Activated CD4-positive, CD25-positive, alpha-beta regulatory T cell treated with anti-CD3 and anti-CD28 coated beads, Interleukin-2, amount 50 U/mL, for 16 hours (primary cell): ENCODE measurements around the gene DNAJB12.
"Not testable (repeated sequence)": the region's sequence is repeated elsewhere in the genome, so short reads cannot be mapped to it uniquely, and the experiment has no call there.

Source experiments
- DNase-seq: peaks from one replicate; pipeline ENCODE4 v3.0.0-alpha.2; 2020; ENCODE audit warnings: low read depth, low spot score

Gene DNAJB12

DNA sequence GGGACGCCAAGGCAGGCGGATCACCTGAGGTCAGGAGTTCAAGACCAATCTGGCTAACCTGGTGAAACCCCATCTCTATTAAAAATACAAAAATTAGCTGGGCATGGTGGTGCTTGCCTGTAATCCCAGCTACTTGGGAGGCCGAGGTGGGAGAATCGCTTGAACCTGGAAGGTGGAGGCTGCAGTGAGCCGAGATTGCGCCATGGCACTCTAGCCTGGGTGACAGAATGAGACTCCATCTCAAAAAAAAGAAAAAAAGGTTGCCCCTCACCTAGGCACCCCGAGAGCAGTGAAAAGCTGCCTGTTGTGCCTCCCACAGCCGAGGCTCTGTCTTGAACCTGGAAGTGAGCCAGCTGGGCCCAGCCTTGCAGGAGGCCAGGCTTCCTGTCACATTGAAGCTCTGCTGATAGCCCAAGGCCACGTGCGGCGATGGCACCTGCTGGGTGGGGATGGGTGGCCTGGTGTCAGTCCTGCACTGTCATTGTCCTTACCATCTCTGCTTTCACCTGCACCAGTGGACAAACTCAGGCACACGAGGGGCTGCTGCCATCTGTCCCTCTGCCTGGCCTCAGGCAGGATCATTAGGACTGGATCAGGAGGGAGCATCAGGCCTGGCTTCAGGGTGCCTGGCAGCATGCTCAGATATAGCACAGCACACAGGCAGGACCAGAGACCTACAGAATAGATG, 37.8 kb downstream of the DNAJB12 start:
- DNase-seq, result no peak

DNA sequence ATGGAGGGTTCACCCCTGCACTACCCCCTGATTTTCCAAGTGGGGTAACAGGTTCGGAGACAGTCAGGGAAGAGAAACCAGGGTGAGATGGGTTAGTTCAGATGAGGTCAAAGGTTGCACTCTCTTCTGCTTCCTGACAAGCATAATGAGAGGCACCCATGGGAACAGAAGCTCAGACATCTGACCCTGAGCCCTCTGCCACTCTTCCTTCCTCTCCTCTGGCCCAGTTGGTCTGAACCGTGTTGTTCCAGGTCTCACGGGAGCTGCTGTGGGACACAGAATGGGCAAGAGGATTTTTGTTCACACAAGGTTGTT, 38.4 kb downstream of the DNAJB12 start:
- no peak for DNase-seq

DNA sequence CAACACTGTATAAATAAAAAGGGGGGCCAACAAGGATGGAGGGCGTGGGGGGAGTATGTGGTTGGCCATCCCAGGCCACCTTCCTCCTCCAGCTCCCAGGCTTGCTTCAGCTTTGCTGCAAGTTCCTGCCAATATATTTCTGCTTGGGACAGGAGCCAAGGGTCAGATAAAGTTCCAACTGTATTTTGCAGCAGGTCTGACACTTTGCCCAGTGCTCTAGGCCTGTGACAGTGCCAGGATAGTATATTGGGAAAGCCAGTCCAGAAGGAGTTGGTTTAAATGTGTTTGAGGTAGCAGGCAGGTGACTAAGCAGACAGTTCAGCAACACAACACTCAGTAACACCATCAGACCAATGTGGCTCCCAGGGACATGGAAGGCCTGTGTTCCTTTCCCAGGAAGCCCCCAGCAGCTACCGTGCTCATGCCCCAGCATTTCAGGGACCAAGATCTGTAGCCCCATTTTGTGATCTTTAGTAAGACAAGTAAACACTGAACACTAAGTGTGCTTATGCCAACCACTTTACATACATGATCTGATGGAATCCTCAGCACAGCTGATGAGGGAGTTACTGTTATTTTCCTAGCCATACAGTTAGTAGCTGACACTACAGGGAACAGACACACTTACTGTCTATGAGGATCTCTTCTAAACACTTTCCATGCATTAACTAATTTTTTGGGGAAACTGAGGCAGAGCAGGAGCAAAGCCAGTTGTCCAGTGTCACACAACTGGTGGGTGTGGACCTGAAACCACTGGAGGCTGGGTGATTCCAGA, 38.9 kb downstream of the DNAJB12 start:
- no peak for DNase-seq

DNA sequence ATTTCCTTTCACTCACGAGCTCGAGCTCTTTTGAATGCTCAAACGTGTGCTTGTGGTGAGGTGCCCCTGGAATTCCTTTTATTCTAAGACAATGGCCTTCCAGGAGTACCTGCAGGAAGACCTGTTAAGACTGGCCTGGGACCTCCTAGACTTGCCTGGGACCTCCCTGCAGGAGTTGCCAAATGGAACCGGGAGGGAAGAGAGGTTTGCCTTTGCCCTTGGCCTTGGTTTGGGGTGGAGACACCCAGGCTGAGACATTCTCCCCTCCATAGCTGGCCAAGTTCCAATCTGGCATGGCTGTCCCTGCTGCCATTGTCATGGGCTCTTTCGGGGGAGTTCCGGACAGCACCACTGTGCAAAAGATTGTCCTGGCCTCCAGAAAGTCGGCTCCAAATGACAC, 39.7 kb downstream of the DNAJB12 start:
- DNase-seq, result no peak

DNA sequence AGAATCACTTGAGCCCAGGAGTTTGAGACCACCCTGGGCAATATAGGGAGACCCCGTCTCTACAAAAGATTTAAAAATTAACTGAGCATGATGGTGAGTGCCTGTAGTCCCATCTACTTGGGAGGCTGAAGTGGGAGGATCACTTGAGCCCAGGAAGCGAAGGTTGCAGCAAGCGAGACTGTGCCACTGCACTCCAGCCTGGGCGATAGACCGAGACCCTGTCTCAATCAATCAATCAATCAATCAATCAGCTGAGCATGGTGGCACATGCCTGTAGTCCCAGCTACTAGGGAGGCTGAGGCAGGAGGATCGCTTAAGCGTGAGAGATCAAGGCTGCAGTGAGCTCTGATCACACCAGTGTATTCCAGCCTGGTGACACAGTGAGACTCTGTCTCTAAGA, 40.5 kb downstream of the DNAJB12 start:
- DNase-seq, result no peak

DNA sequence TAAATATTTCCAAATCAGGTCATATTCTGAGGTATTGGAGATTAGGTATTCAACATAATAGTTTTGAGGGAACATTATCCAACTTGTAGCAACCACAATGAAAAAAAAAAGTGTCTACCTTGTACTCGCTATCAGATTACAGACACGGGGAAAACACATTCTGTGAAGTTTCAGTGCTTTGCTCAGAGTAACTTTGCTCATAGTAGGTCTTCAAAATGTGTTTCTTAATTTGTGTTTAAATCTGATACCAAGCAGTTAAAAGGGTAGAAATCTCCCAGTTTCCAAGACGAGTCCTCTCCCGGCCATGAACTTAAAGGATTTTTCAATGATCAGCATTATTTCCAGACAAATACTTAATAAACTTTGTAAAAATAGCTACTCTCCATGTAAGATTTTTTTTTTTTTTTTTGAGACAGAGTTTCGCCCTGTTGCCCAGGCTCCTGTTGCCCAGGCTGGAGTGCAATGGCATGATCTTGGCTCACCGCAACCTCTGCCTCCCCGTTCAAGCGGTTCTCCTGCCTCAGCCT, 41.8 kb downstream of the DNAJB12 start:
- no peak for DNase-seq

DNA sequence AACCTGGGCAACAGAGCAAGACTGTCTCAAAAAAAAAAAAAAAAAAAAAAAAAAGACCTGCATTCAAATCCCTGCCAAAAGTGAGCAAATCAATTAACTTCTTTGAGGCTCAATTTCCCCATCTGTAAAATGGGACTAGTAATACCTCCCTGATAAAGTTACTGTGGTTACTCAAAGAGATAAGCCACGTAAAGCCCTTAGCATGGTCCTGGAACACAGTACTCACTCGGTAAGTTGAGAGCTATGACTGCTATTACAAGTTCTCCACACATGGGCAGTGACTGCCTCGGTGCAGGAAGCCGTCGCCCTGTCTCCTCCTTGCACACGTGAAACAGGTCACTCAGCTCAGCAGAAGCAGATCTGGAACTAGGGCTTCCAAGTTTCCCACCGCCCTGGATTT, 43.1 kb downstream of the DNAJB12 start:
- DNase-seq, result no peak

DNA sequence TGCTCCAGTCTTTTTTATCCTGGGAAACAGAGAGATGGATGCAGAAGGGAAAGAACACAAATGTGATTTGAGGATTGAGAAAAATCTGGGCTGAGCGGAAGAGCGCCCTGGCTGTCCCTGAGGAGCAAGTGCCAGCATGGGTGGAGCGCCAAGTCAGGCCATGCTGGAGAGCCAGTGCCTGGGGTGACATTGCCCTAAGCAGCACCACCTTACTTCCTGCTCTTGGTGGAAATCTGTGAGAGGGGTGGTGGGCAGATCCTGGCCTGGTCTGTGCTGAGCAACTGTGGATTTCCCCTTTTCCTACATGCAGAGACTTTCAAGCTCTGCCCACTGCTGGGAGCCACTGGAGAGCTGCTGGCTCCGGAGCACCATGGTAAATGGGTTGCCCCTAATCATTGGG, 44.1 kb downstream of the DNAJB12 start:
- DNase-seq, result no peak

DNA sequence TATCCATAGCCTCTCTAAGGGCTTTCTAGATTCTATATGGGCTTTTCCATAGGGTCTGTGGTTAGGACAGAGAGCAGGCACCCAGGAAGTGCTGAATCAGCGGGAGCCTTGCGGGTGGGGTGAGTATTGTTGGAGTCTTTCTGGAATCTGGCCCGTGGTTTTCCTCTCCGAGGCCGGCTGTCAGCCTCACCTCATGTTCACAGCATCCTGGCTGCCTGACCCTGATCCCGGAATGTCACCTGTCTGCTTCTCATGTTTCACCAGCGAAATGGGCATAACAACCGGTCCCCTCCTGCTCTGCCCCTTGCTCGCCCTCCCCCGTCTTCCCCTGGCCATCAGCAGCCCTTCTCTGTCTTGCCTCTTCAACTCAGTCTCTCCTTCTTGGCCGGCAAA, 44.5 kb downstream of the DNAJB12 start:
- DNase-seq, result no peak

DNA sequence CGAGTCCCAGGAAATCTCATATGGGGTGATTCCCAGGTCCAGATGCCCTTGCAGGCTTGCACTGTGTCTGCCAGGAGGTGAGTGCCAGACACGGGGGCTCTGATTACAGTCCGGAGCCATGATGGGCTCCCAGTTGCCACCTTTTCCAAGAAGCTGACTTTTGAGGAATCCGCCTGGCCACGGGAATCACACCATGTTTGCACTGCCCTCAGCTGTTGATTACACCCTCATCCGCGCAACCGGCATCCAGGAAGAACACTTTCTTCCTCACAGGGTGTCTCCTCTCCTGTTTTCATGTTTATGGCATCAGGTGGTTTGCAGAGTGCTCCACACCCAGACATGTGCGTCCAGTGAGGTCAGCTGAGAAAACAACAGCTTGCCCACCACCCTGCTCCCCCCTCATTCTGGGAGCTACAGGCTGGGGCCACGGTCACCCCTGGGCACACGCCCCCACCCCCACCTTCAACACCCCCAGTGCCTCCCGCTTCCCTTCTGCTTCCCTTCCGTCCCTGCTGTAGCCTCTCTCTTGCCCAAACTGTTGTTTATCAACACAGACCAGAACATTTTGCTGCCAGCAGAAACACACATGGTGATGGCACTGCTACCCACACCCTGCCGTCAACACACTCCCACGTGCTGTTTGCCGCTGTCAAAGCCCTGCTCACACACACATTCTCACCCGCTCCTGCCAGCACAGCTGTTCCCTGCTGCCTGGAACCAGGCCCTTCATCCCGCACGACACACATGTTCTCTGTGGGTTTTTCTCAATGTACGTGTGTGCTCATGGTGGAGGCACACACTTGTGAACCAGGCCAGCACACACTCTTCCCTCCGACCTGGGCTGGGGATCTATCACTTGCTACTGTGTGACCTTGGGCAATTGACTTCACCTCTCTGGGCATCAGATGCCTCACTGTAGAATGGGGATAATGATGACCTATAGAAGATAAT, 45.2 kb downstream of the DNAJB12 start:
- DNase-seq, result no peak

DNA sequence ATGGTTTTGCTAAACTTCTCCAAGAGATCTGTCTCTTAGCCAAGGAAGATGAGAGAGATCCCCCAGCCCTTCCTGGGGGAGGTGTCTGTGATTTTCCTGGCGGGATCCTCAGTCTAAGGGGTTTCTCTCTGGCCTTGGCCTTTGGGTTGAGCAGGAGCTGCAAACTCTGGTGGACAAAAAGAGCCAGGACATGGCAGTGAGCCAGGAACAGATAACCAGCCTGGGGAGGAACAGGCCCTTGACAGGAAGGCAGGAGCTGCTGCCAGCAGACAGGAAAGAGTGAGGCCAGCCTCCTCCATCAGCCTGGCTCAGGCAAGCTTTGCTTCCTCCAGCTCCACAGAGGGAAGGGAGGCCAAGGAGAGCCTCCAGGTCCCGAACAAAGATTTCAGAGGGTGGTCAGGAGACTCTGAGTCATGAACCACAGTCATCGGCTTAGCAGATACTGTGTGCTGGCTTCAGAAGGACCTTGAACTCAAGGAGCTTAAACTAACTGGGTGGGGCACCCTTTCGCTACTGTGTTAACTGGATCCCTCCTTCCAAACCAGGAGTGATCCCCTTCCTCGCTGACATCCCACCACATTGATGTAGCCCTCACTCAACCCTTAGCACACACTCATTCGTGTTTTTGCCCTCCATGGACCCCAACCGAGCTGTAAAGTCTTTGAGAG, 46.3 kb downstream of the DNAJB12 start:
- no peak for DNase-seq

DNA sequence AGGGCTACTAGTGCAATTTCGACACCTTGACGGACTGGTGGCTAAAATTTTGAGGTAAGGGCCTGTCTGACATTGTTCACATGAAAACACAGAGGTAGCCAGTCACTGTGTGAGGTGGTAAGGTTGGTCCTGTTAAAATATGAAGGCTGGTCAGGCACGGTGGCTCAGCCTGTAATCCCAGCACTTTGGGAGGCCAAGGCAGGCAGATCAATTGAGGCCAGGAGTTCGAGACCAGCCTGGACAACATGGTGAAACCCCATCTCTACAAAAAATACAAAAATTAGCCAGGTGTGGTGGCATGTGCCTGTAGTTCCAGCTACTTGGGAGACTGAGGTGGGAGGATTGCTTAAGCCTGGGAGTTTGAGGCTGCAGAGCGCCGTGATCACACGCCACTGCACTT, 47.0 kb downstream of the DNAJB12 start:
- not testable (repeated sequence) for DNase-seq

DNA sequence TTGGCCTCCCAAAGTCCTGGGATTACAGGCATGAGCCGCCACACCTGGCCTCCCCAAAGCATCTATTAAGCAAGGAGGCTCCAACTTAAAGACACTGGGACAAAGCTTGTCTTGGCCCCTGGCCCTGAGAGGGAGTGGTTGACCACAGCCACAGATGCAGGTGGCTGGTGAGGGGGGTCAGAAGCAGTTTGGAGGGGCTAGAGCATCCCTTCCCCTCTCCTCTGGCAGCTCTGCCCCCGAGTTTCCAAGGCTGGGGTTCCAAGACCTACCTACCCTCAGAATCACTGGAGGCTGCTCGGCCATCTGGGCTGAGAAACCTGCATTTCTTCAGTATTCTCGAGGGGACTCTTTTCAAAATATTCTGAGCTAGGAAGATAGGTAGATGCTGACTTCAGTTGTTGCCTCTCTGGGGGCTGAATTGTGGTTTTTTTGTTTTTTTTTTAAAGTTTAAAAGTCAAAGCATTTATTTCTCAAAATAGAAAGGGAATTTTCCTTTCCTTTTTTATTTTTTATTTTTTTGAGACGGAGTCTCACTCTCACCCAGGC, 48.4 kb downstream of the DNAJB12 start:
- DNase-seq, result no peak

DNA sequence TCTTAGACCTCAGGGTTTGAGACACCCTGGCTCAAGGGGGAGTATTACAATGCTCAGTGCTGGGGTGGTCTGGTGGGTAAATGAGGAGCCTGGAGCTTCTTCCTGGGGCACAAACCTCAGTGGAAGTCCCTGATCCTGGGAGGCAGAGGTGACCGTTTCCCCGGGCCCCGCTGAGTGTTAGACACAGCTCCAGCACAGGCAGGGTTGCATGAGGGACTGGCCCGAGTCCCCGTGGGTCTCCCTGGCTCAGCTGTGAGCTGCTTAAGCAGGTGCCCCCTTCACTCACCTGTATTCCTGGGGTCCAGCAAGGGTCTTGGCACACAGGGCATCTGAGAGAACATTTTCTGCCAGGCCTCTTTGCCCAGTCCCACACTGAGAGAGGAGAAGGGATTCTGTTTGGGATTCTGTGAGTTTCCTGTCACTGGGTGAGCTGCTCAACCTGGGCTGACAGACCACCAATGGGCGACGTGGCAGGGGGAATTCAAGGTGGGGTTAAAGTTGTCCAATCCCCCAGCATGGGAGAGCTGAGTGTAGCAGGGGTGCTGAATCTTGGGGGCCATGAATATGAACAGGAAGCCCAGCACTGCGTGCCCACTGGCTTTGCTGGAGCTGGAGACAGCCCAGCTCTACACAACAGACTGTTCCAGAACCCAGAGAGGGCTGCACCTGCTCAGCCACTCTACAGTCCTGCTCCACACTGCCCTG, 51.1 kb downstream of the DNAJB12 start:
- no peak for DNase-seq

DNA sequence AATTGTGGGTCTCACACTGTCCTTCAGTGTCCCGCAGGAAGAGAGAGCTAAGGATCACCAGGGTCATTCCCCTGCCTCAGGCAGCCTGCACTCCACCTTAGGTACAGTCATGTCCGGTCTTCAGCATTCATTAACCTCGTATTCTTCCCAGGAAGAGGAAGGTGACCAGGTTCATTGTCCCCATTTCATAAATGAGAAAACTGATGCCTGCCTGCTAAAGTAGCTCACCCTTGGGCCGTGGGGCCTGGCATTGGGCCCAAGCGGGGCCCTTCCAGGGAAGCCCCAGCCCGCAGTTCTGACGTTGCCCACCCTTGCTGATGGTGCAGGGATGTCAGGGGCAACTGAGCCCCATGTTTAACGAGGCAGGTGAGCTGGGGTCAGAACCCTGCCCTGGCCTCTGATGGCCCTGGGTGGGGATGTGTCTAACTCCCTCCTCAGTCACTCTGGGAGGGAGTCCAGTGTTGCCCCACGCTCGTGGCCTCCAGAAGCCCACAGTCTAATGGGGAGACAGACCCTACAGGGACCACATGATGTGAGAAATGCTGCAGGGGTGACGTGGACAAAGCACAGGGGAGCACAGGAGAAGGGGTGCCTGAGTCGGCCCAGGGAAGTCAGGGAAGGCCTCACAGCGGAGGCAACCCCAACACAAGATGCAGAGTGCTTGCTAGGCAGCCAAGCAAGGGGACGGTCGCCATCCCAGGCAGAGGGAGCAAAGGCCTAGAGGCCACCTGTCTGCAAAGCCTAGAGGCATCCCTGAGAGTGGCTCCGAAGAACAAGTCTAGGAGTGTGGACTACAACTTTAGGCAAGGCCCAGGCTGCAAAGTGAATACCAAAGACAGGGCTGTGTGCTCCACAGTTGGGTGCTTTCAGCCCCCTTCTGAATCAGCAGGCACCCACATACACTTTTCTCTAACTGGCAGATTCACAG, 55.9 kb downstream of the DNAJB12 start:
- DNase-seq, result no peak

DNA sequence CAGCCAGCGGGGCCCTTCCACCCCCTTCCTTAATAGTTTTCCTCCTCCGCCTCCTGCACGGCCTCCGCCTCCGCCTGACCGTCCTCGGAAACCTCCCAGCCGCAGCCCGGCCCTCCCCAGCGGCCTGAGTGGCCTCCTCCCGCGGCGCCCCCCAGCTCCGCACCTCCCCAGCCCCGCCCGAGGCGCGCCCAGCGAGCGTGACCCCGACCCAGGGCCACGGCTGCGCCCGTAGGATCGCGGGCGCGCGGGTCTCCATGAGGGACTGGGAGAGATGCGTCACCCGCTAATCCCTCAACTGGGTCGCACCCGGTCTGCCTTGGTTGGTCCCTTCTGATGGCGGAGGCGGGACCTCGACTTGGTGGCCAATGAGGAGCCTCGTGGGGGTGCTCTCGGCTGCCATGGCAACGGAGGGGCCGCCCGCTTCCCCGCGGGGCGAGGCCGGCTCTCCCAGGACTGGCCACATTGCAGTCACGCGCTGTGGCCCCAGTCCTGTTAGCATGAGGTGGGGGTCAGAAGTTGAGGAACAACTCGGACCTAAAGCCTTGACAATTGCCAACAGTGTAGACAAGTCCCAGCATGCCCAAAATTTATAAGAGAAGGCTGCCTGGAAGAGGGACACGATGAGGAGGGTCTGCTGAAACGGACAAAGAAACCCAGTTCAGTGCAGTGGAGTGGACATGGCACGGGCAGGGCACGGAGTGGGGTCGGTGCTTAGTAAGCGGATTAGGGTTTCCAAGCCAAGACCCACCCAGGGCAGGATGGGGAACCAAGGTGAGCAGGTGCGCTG, 56.7 kb downstream of the DNAJB12 start:
- DNase-seq, result peak; percentile 83

DNA sequence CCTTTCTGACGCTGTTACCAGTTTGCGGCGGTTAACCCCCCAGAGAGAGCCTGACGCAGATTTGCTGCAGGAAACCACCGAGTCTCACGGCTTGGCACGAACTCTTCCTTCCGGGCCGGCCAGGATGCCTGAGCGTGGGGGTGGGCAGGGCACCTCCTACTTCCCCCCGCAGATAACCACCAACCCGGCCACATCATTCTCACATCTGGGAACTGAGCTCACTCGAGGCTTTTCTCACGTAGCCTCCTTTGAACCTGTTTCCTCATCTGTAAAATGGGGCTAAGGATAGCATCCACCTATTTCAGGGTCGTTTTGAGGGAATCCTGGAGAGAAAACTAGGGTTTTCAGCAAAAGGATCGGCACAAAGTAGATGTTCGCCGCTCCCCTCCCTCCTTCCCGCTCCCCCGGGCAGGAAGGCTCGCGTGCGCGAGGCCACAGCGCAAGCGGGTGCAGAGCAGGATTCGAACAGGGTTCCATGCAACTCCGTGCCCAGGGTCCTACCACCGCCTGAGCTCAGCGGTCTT, 57.4 kb downstream of the DNAJB12 start:
- DNase-seq, result peak; percentile 91

DNA sequence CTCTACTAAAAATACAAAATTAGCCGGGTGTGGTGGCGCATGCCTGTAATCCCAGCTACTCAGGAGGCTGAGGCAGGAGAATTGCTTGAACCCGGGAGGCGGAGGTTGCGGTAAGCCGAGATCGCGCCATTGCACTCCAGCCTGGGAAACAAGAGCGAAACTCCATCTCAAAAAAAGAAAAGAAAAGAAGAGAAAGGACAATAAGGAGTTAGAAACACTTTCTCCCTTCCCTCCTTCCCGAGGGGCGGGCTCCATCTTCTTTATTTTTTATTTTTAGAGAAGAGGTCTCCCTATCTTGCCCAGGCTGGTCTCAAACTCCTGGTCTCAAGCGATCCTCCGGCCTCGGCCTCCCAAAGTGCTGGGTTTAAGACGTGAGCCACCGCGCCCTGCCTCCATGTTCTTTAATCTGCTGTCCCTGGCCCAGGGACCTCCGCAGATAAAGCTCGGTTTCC, 57.9 kb downstream of the DNAJB12 start:
- DNase-seq, result not testable (repeated sequence)
